Vagina (tissue), 2 donors: Measurements from ENCODE around the gene APOL3. TPM values are rescaled to one million over a fixed set of nuclear protein-coding genes. Genes with fewer than 3 reads are reported as not detected.

ENCODE experiments used
- DNase-seq, 2 donors: peaks; one replicate each; pipeline ENCODE4 v3.0.0-alpha.2; 2017; ENCODE audit errors: extremely low spot score in 2 of 2
- H3K27ac ChIP-seq: fragments of 200-600 bp; sonication (generic); one replicate; pipeline ENCODE4 v1.5.1; 2019
- H3K27me3 ChIP-seq: fragments of 200-600 bp; sonication (generic); one replicate; pipeline ENCODE4 v1.5.1; 2019
- H3K36me3 ChIP-seq, 2 donors: fragments of 200-600 bp; sonication (generic); one replicate each; pipeline ENCODE4 v1.5.1; 2017 to 2019
- H3K4me1 ChIP-seq: fragments of 200-600 bp; sonication (generic); one replicate; pipeline ENCODE4 v1.5.1; 2019
- H3K4me3 ChIP-seq, 2 donors: fragments of 200-600 bp; sonication (generic); 1 replicate in 1 of 2; 2 replicates in 1 of 2; pipeline ENCODE4 v1.5.1; 2016 to 2019
- H3K9me3 ChIP-seq: fragments of 200-600 bp; sonication (generic); one replicate; pipeline ENCODE4 v1.5.1; 2019
- CTCF ChIP-seq, 3 experiments: fragments of 450-650 bp in 2 of 3; fragments of 200-600 bp in 1 of 3; sonication (generic) in 1 of 3; IDR thresholded peaks; one replicate each; pipeline ENCODE4 v1.5.1; 2017 to 2019; ENCODE audit warnings: antibody characterized with exemption in 3 of 3, mild to moderate bottlenecking in 2 of 3, moderate library complexity in 2 of 3
- POLR2A ChIP-seq, 2 donors: fragments of 450-650 bp; IDR thresholded peaks; one replicate each; pipeline ENCODE4 v1.6.1; 2017; ENCODE audit warnings: antibody characterized with exemption in 2 of 2, mild to moderate bottlenecking in 2 of 2, moderate library complexity in 2 of 2
- POLR2AphosphoS5 ChIP-seq, 2 donors: sonication (generic); formaldehyde crosslinking; IDR thresholded peaks; one replicate each; pipeline ENCODE4 v1.9.0; 2017; ENCODE audit warnings: antibody characterized with exemption in 2 of 2, mild to moderate bottlenecking in 2 of 2, low read depth in 1 of 2; ENCODE audit not compliant: insufficient read depth in 1 of 2
- intact Hi-C: fragments of 100-400 bp; cut with DNase I; formaldehyde crosslinking; loops from one replicate; pipeline ENCODE4 v1.15.1; 2023
- total RNA-seq: library from RNA; depleted of rRNA; stranded (reverse); fragments of >200 nt; gene quantifications from one replicate; pipeline ENCODE4 v1.2.3, GENCODE V29; 2016

The APOL3 gene
- total RNA-seq, 1 donor from 2014 or later: 48.9 TPM

GRCh38 chr22:36180038-36180880 lies 19.7 kb upstream of the APOL3 start:
- intact Hi-C loops: loop anchor here (5.0 kb wide), 1 partner anchor 38 kb away; no protein-coding TSS in a partner anchor
- no peaks in the 10 kb centered on the region for H3K9me3 ChIP-seq
- H3K27me3 ChIP-seq: no peaks in the 10 kb centered on the region
- no peak overlapping the region for H3K4me3 ChIP-seq
- no peaks in the 10 kb centered on the region for H3K4me1 ChIP-seq
- no peak overlapping the region for H3K27ac ChIP-seq
- no peak for DNase-seq
- no peaks in the 10 kb centered on the region for H3K36me3 ChIP-seq
- TF ChIP-seq POLR2AphosphoS5 (IDR thresholded peaks at IDR 0.05; ENCODE audit: insufficient read depth in 1 of 2, low read depth in 1 of 2): peak in 1 of 2 donors; percentile 26
- no peak for TF ChIP-seq POLR2A (IDR thresholded peaks at IDR 0.05)
- TF ChIP-seq CTCF (IDR thresholded peaks at IDR 0.05): peak; percentile 66 to 94 (median 75)

GRCh38 chr22:36177160-36177559 lies 16.6 kb upstream of the APOL3 start:
- Histone ChIP-seq H3K9me3 (no peaks in the 10 kb centered on the region), H3K4me3 (no peak overlapping the region), H3K4me1 (no peaks in the 10 kb centered on the region), H3K27ac (no peak overlapping the region), H3K27me3 (no peaks in the 10 kb centered on the region), H3K36me3 (no peaks in the 10 kb centered on the region)
- TF ChIP-seq POLR2A (IDR thresholded peaks at IDR 0.05) (no peak), CTCF (IDR thresholded peaks at IDR 0.05) (no peak), POLR2AphosphoS5 (IDR thresholded peaks at IDR 0.05; ENCODE audit: insufficient read depth in 1 of 2, low read depth in 1 of 2) (no peak)
- no peak for DNase-seq
- intact Hi-C loops: no loop called here

GRCh38 chr22:36175892-36176291 lies 15.3 kb upstream of the APOL3 start:
- Histone ChIP-seq H3K27ac (no peak overlapping the region), H3K4me3 (no peak overlapping the region), H3K27me3 (no peaks in the 10 kb centered on the region), H3K9me3 (no peaks in the 10 kb centered on the region), H3K4me1 (no peaks in the 10 kb centered on the region), H3K36me3 (no peaks in the 10 kb centered on the region)
- DNase-seq: no peak
- TF ChIP-seq POLR2A (IDR thresholded peaks at IDR 0.05): no peak
- TF ChIP-seq CTCF (IDR thresholded peaks at IDR 0.05): no peak
- no peak for TF ChIP-seq POLR2AphosphoS5 (IDR thresholded peaks at IDR 0.05; ENCODE audit: insufficient read depth in 1 of 2, low read depth in 1 of 2)
- intact Hi-C loops: no loop called here

GRCh38 chr22:36171941-36172340 lies 11.4 kb upstream of the APOL3 start:
- H3K27me3 ChIP-seq: no peaks in the 10 kb centered on the region
- no peak for TF ChIP-seq CTCF (IDR thresholded peaks at IDR 0.05)
- no peak for TF ChIP-seq POLR2AphosphoS5 (IDR thresholded peaks at IDR 0.05; ENCODE audit: insufficient read depth in 1 of 2, low read depth in 1 of 2)
- TF ChIP-seq POLR2A (IDR thresholded peaks at IDR 0.05): no peak
- no peak for DNase-seq
- H3K36me3 ChIP-seq: no peaks in the 10 kb centered on the region
- H3K4me3 ChIP-seq: no peak overlapping the region
- no peak overlapping the region for H3K27ac ChIP-seq
- intact Hi-C loops: no loop called here
- no peaks in the 10 kb centered on the region for H3K9me3 ChIP-seq
- no peaks in the 10 kb centered on the region for H3K4me1 ChIP-seq
